H54 (cell line): ENCODE data around the gene BICDL1.

ENCODE experiments used
- DNase-seq: peaks from one replicate; pipeline ENCODE4 v3.0.0; 2011; ENCODE audit warnings: low spot score, mixed read lengths; ENCODE audit not compliant: insufficient read length
- FAIRE-seq: peaks from 3 replicates; lab custom pipeline; 2011; peaks lifted over from hg19 to GRCh38; lab: Jason Lieb, UNC
- POLR2A ChIP-seq: IDR thresholded peaks from 2 replicates; pipeline ENCODE4 v1.6.1; 2011; ENCODE audit warnings: low read depth, mild to moderate bottlenecking, low read length

BICDL1 gene

DNA sequence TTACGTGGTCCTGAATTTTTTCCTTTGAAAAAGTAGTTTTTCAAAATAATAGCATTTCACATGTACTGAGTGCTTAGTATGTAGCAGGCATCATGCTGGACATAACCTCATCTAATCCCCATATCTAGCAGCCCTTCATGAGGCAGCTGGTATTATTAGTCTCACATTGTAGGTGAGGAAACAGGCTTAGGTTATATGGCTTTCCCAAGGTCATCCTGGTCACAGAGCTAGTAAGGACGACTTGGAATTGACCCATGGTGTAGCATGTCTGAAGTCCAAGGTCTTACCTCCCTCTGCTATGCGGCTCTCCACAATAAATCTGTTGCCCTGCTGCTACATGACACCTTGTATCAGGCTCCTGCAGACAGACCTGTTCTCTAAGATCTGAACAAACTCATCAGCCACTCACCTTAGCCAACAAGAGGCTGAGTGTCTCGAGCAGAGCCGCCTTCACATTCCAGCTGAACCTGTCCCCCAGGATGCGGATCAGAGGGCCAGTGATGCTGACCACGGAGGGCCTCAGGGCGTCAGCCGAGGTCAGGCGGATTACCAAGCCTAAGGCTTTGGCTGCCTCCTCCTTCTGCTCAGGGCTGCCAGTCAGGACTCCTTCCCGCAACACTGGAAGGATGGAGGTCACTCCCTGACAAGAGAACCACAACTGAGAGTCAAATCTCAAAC lies 147.2 kb downstream of the BICDL1 start:
- no peak for TF ChIP-seq POLR2A
- no peak for FAIRE-seq
- no peak for DNase-seq

- TF ChIP-seq POLR2A = no peak
- no peak for DNase-seq
- no peak for FAIRE-seq
Measured at GRCh38 chr12:120137833-120138232, 148.8 kb downstream of the BICDL1 start.

GRCh38 chr12:120138366-120138765 lies 149.3 kb downstream of the BICDL1 start:
- TF ChIP-seq POLR2A = no peak
- DNase-seq (no peak), FAIRE-seq (no peak)

- DNase-seq (no peak), FAIRE-seq (no peak)
- TF ChIP-seq POLR2A = no peak
Measured at GRCh38 chr12:120139958-120140357, 150.9 kb downstream of the BICDL1 start.

- DNase-seq (no peak), FAIRE-seq (no peak)
- TF ChIP-seq POLR2A = no peak
Measured at GRCh38 chr12:120140603-120141002, 151.6 kb downstream of the BICDL1 start.

- FAIRE-seq (no peak), DNase-seq (no peak)
- TF ChIP-seq POLR2A = no peak
Measured at GRCh38 chr12:120141336-120141735, 152.3 kb downstream of the BICDL1 start.

DNA sequence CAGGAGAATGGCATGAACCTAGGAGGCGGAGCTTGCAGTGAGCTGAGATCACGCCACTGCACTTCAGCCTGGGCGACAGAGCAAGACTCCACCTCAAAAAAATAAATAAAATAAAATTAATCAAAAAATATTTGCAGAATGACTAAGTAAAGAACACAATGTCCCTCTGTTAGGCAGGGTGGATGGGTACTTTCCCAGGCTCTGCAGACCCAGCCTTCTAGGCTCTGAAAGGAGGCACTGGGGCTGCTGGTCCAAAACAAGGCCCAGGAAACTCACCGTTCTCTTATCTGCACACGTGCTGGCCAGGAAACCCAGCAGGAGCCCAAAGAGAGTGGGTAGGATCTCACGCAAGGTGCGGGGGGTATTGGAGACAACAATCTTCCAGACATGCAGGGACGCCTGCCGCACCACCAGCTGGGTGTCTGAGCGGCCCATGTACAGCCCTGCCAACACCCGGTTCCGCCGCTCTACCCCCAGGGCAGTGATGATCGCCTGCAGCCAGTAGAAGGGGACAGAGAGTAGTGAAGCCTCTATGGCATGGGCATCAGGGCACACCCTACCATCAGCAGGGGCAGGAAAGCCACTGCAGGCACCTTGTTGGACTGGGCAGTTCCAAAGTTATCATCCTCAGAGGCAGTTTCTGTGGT lies 153.3 kb downstream of the BICDL1 start:
- no peak for TF ChIP-seq POLR2A
- no peak for DNase-seq
- FAIRE-seq = no peak
